GM04504 (cell line): ENCODE data around the gene GABPB2.

Source experiments
- DNase-seq: peaks from one replicate; pipeline ENCODE4 v3.0.0-alpha.2; 2012; ENCODE audit warnings: low read depth

Gene GABPB2

GRCh38 chr1:151133018-151133806, 62.7 kb downstream of the GABPB2 start:
- DNase-seq: no peak

GRCh38 chr1:151134396-151134795, 63.8 kb downstream of the GABPB2 start:
- no peak for DNase-seq

GRCh38 chr1:151134991-151135390, 64.4 kb downstream of the GABPB2 start:
- DNase-seq: no peak

- no peak for DNase-seq
Measured at GRCh38 chr1:151135433-151136385, 65.1 kb downstream of the GABPB2 start.

GRCh38 chr1:151137789-151138188, 67.2 kb downstream of the GABPB2 start:
- no peak for DNase-seq

GRCh38 chr1:151142411-151143056, 72.0 kb downstream of the GABPB2 start:
- DNase-seq: no peak

- DNase-seq: no peak
Measured at GRCh38 chr1:151143057-151143435, 72.5 kb downstream of the GABPB2 start.

- no peak for DNase-seq
Measured at GRCh38 chr1:151143986-151144385, 73.4 kb downstream of the GABPB2 start.

GRCh38 chr1:151144474-151145303, 74.1 kb downstream of the GABPB2 start:
- no peak for DNase-seq

- no peak for DNase-seq
Measured at GRCh38 chr1:151145304-151146071, 74.9 kb downstream of the GABPB2 start.

- DNase-seq: no peak
Measured at GRCh38 chr1:151146072-151146411, 75.5 kb downstream of the GABPB2 start.

- DNase-seq: peak; percentile 84
Measured at GRCh38 chr1:151146412-151147131, 76.0 kb downstream of the GABPB2 start, which contains the start of gene SEMA6C. Gene SEMA6C (minus strand): TSS chr1:151146631. CDS start chr1:151142621, 4,010 bp downstream.

GRCh38 chr1:151147132-151147503, 76.6 kb downstream of the GABPB2 start:
- no peak for DNase-seq

- DNase-seq: no peak
Measured at GRCh38 chr1:151147665-151148064, 77.1 kb downstream of the GABPB2 start.

GRCh38 chr1:151156515-151156819, 85.9 kb downstream of the GABPB2 start, which contains the start of gene TNFAIP8L2:
Gene TNFAIP8L2 (plus strand): TSS chr1:151156649. CDS start chr1:151158698, 2,049 bp downstream.
- DNase-seq: no peak

GRCh38 chr1:151157067-151157531, 86.5 kb downstream of the GABPB2 start:
- no peak for DNase-seq

- no peak for DNase-seq
Measured at GRCh38 chr1:151158326-151158725, 87.8 kb downstream of the GABPB2 start.

GRCh38 chr1:151158751-151159251, 88.2 kb downstream of the GABPB2 start:
- no peak for DNase-seq

- no peak for DNase-seq
Measured at GRCh38 chr1:151159373-151159772, 88.8 kb downstream of the GABPB2 start.

- DNase-seq: no peak
Measured at GRCh38 chr1:151164732-151165280, 94.2 kb downstream of the GABPB2 start.
